PC-9 (cell line): Measurements from ENCODE around the gene ELMOD1.

Experiments used
- CTCF ChIP-seq: fragments of 200-600 bp; sonication (generic); conservative IDR thresholded peaks from 2 replicates; pipeline ENCODE4 v1.6.1; 2017; ENCODE audit warnings: mixed run types, antibody characterized with exemption, mild to moderate bottlenecking, moderate library complexity
- EZH2 ChIP-seq: fragments of 200-600 bp; sonication (generic); IDR thresholded peaks from 2 replicates; pipeline ENCODE4 v1.8.0; 2017; ENCODE audit warnings: antibody characterized with exemption, low read depth

GRCh38 chr11:107564877-107565218 is 26.1 kb upstream of the ELMOD1 start:
- TF ChIP-seq EZH2 (no peak), CTCF (no peak)
